ENCODE measurements around the gene LAMA3.
"Not testable (repeated sequence)": the region's sequence is repeated elsewhere in the genome, so short reads cannot be mapped to it uniquely, and the experiment has no call there.

The LAMA3 gene

GRCh38 chr18:23725827-23726661 lies 36.8 kb downstream of the LAMA3 start:
- H3K27me3 ChIP-seq = no peaks in the 10 kb centered on the region
- no peaks in the 10 kb centered on the region for H3K9me3 ChIP-seq
- TF ChIP-seq Cebpa-rat (IDR thresholded peaks at IDR 0.05) = no peak
- H3K36me3 ChIP-seq = no peaks in the 10 kb centered on the region
- no peaks in the 10 kb centered on the region for H4K20me1 ChIP-seq
- no peak overlapping the region for H3K9ac ChIP-seq
- peaks cover 44% of the 10 kb centered on the region for H3K4me1 ChIP-seq
- peak overlapping the region; percentile 58; the same call in 1 of the 2 replicates for H3K27ac ChIP-seq
- H3K4me2 ChIP-seq = peak overlapping the region; percentile 82
- H3K4me3 ChIP-seq = no peak overlapping the region

- H3K27ac ChIP-seq = no peak overlapping the region
- no peak overlapping the region for H3K4me2 ChIP-seq
- peaks cover 44% of the 10 kb centered on the region for H3K4me1 ChIP-seq
- H3K4me3 ChIP-seq = no peak overlapping the region
- H3K9ac ChIP-seq = no peak overlapping the region
- H3K27me3 ChIP-seq = no peaks in the 10 kb centered on the region
- H3K36me3 ChIP-seq = no peaks in the 10 kb centered on the region
- no peaks in the 10 kb centered on the region for H4K20me1 ChIP-seq
- no peak for TF ChIP-seq Cebpa-rat (IDR thresholded peaks at IDR 0.05)
- no peaks in the 10 kb centered on the region for H3K9me3 ChIP-seq
These were observed 38.6 kb downstream of the LAMA3 start for GRCh38 chr18:23727707-23728493.

- no peaks in the 10 kb centered on the region for H3K27me3 ChIP-seq
- H3K4me2 ChIP-seq = no peak overlapping the region
- no peak overlapping the region for H3K4me3 ChIP-seq
- TF ChIP-seq Cebpa-rat (IDR thresholded peaks at IDR 0.05) = no peak
- H3K9ac ChIP-seq = no peak overlapping the region
- no peaks in the 10 kb centered on the region for H3K36me3 ChIP-seq
- no peaks in the 10 kb centered on the region for H3K9me3 ChIP-seq
- no peak overlapping the region for H3K27ac ChIP-seq
- H3K4me1 ChIP-seq = peaks cover 31% of the 10 kb centered on the region
- H4K20me1 ChIP-seq = no peaks in the 10 kb centered on the region
These were observed 41.6 kb downstream of the LAMA3 start for GRCh38 chr18:23730857-23731256.

- Histone ChIP-seq H3K4me2 (no peak overlapping the region), H3K4me1 (peaks cover 23% of the 10 kb centered on the region), H3K9me3 (no peaks in the 10 kb centered on the region), H3K4me3 (no peak overlapping the region), H4K20me1 (no peaks in the 10 kb centered on the region), H3K9ac (no peak overlapping the region), H3K27ac (no peak overlapping the region), H3K36me3 (no peaks in the 10 kb centered on the region), H3K27me3 (no peaks in the 10 kb centered on the region)
- TF ChIP-seq Cebpa-rat (IDR thresholded peaks at IDR 0.05) = no peak
These were observed 42.6 kb downstream of the LAMA3 start for GRCh38 chr18:23731861-23732260.

- no peaks in the 10 kb centered on the region for H3K36me3 ChIP-seq
- no peak overlapping the region for H3K27ac ChIP-seq
- no peak overlapping the region for H3K4me2 ChIP-seq
- H3K4me3 ChIP-seq = no peak overlapping the region
- H3K27me3 ChIP-seq = no peaks in the 10 kb centered on the region
- no peak for TF ChIP-seq Cebpa-rat (IDR thresholded peaks at IDR 0.05)
- no peaks in the 10 kb centered on the region for H3K9me3 ChIP-seq
- no peaks in the 10 kb centered on the region for H4K20me1 ChIP-seq
- peaks cover 24% of the 10 kb centered on the region for H3K4me1 ChIP-seq
- H3K9ac ChIP-seq = no peak overlapping the region
These were observed 43.2 kb downstream of the LAMA3 start for GRCh38 chr18:23732439-23732838.

GRCh38 chr18:23733265-23733664 lies 44.0 kb downstream of the LAMA3 start:
- H4K20me1 ChIP-seq, H3K4me3 ChIP-seq, H3K36me3 ChIP-seq, H3K9ac ChIP-seq, H3K27ac ChIP-seq, H3K4me2 ChIP-seq, H3K27me3 ChIP-seq, H3K9me3 ChIP-seq: not testable (repeated sequence)
- peaks cover 29% of the 10 kb centered on the region for H3K4me1 ChIP-seq

GRCh38 chr18:23733895-23734294 lies 44.6 kb downstream of the LAMA3 start:
- Histone ChIP-seq H3K4me3 (no peak overlapping the region), H3K36me3 (no peaks in the 10 kb centered on the region), H3K27me3 (no peaks in the 10 kb centered on the region), H4K20me1 (no peaks in the 10 kb centered on the region), H3K27ac (no peak overlapping the region), H3K9ac (no peak overlapping the region), H3K4me2 (no peak overlapping the region), H3K9me3 (no peaks in the 10 kb centered on the region), H3K4me1 (peaks cover 31% of the 10 kb centered on the region)
- TF ChIP-seq Cebpa-rat (IDR thresholded peaks at IDR 0.05) = peak; percentile 35; the same call in 1 of the 2 replicates

GRCh38 chr18:23735021-23735464 lies 45.8 kb downstream of the LAMA3 start:
- H3K4me1 ChIP-seq = peaks cover 43% of the 10 kb centered on the region
- no peaks in the 10 kb centered on the region for H3K9me3 ChIP-seq
- no peak for TF ChIP-seq Cebpa-rat (IDR thresholded peaks at IDR 0.05)
- no peaks in the 10 kb centered on the region for H4K20me1 ChIP-seq
- H3K9ac ChIP-seq = no peak overlapping the region
- peak overlapping the region; percentile 29 for H3K4me2 ChIP-seq
- H3K27ac ChIP-seq = no peak overlapping the region
- no peaks in the 10 kb centered on the region for H3K27me3 ChIP-seq
- no peaks in the 10 kb centered on the region for H3K36me3 ChIP-seq
- no peak overlapping the region for H3K4me3 ChIP-seq

- TF ChIP-seq Cebpa-rat (IDR thresholded peaks at IDR 0.05) = no peak
- Histone ChIP-seq H3K27ac (no peak overlapping the region; the same call in 1 of the 2 replicates), H3K4me3 (no peak overlapping the region), H3K4me2 (peak overlapping the region; percentile 74; the same call in 1 of the 2 replicates), H3K9me3 (no peaks in the 10 kb centered on the region), H3K36me3 (no peaks in the 10 kb centered on the region), H3K9ac (no peak overlapping the region), H3K27me3 (no peaks in the 10 kb centered on the region), H3K4me1 (peaks cover 55% of the 10 kb centered on the region), H4K20me1 (no peaks in the 10 kb centered on the region)
These were observed 48.3 kb downstream of the LAMA3 start for GRCh38 chr18:23737578-23737977.

- no peaks in the 10 kb centered on the region for H3K36me3 ChIP-seq
These were observed 48.9 kb downstream of the LAMA3 start for GRCh38 chr18:23738151-23738550.

More at GRCh38 chr18:23738151-23738550, 48.9 kb downstream of the LAMA3 start:
- Histone ChIP-seq H3K27me3 (no peaks in the 10 kb centered on the region), H3K4me3 (no peak overlapping the region), H3K9me3 (no peaks in the 10 kb centered on the region), H3K9ac (no peak overlapping the region), H3K4me2 (peak overlapping the region; percentile 74), H3K27ac (peak overlapping the region; percentile 33; the same call in 1 of the 2 replicates), H4K20me1 (no peaks in the 10 kb centered on the region), H3K4me1 (peaks cover 55% of the 10 kb centered on the region)
- no peak for TF ChIP-seq Cebpa-rat (IDR thresholded peaks at IDR 0.05)

All from BLaER1 (cell line).